SK-N-SH treated with all-trans-retinoic acid at 6 μM for 48 hours (cell line): ENCODE measurements around the gene ZNF469.

Source experiments
- ATAC-seq: fragments of 200-7000 bp; cut with Tn5 transposase; 3 replicates; pipeline ENCODE4 v1.9.1; 2020; ENCODE audit warnings: mild to moderate bottlenecking, moderate library complexity
- ARNTL ChIP-seq: fragments of 450-650 bp; formaldehyde crosslinking; IDR thresholded peaks from 2 replicates; pipeline ENCODE4 v1.5.0; 2020; ENCODE audit warnings: low read depth, mild to moderate bottlenecking, moderate library complexity, borderline replicate concordance
- BACH2 ChIP-seq: fragments of 250-450 bp; sonication (Bioruptor Pico); IDR thresholded peaks from 2 replicates; pipeline ENCODE4 v1.9.0; 2021; ENCODE audit warnings: mild to moderate bottlenecking, borderline replicate concordance
- CREB5 ChIP-seq: fragments of 250-450 bp; sonication (Bioruptor Pico); IDR thresholded peaks from 2 replicates; pipeline ENCODE4 v1.5.1; 2020; ENCODE audit warnings: low read depth, mild to moderate bottlenecking, moderate library complexity
- CSDC2 ChIP-seq: fragments of 250-450 bp; sonication (Bioruptor Pico); IDR thresholded peaks from 2 replicates; pipeline ENCODE4 v1.5.0; 2020; ENCODE audit warnings: mild to moderate bottlenecking, moderate library complexity
- ESRRG ChIP-seq: fragments of 250-450 bp; sonication (Bioruptor Pico); IDR thresholded peaks from 2 replicates; pipeline ENCODE4 v1.6.1; 2021; ENCODE audit warnings: mild to moderate bottlenecking
- ISL1 ChIP-seq: fragments of 250-450 bp; sonication (Bioruptor Pico); IDR thresholded peaks from 2 replicates; pipeline ENCODE4 v2.1.2; 2022; ENCODE audit warnings: mild to moderate bottlenecking, moderate library complexity
- OSR1 ChIP-seq: fragments of 250-450 bp; sonication (Bioruptor Pico); IDR thresholded peaks from 2 replicates; pipeline ENCODE4 v1.8.0; 2022; ENCODE audit warnings: moderate library complexity, mild to moderate bottlenecking, inconsistent platforms
- PPARA ChIP-seq: fragments of 250-450 bp; sonication (Bioruptor Pico); IDR thresholded peaks from 2 replicates; pipeline ENCODE4 v1.5.0; 2020; ENCODE audit warnings: mild to moderate bottlenecking, borderline replicate concordance
- RARB ChIP-seq: fragments of 250-450 bp; sonication (Bioruptor Pico); IDR thresholded peaks from 2 replicates; pipeline ENCODE4 v1.8.0; 2021; ENCODE audit warnings: mild to moderate bottlenecking, moderate library complexity
- SNAI2 ChIP-seq: fragments of 250-450 bp; sonication (Bioruptor Pico); IDR thresholded peaks from 2 replicates; pipeline ENCODE4 v1.5.0; 2020; ENCODE audit warnings: mild to moderate bottlenecking, moderate library complexity
- TCF4 ChIP-seq: fragments of 250-450 bp; sonication (Bioruptor Pico); IDR thresholded peaks from 2 replicates; pipeline ENCODE4 v1.8.0; 2021; ENCODE audit warnings: mild to moderate bottlenecking, moderate library complexity, borderline replicate concordance
- TOX ChIP-seq: fragments of 250-450 bp; sonication (Bioruptor Pico); IDR thresholded peaks from 2 replicates; pipeline ENCODE4 v1.8.0; 2021; ENCODE audit warnings: mild to moderate bottlenecking, moderate library complexity, borderline replicate concordance
- TSHZ2 ChIP-seq: fragments of 250-450 bp; sonication (Bioruptor Pico); IDR thresholded peaks from 2 replicates; pipeline ENCODE4 v1.5.0; 2020; ENCODE audit warnings: mild to moderate bottlenecking, moderate library complexity
- ZC3H10 ChIP-seq: fragments of 250-450 bp; sonication (Bioruptor Pico); IDR thresholded peaks from 2 replicates; pipeline ENCODE4 v1.5.1; 2021; ENCODE audit warnings: mild to moderate bottlenecking, moderate library complexity
- ZFP3 ChIP-seq: fragments of 250-450 bp; sonication (Bioruptor Pico); IDR thresholded peaks from 2 replicates; pipeline ENCODE4 v1.5.0; 2020; ENCODE audit warnings: mild to moderate bottlenecking, moderate library complexity
- ZNF565 ChIP-seq: fragments of 450-650 bp; formaldehyde crosslinking; conservative IDR thresholded peaks from 2 replicates; pipeline ENCODE4 v1.5.0; 2020; ENCODE audit warnings: low read depth, mild to moderate bottlenecking, moderate library complexity
- ZNF70 ChIP-seq: fragments of 450-650 bp; formaldehyde crosslinking; IDR thresholded peaks from 2 replicates; pipeline ENCODE4 v1.5.0; 2020; ENCODE audit warnings: mild to moderate bottlenecking, moderate library complexity
- ZNF8 ChIP-seq: fragments of 450-650 bp; formaldehyde crosslinking; IDR thresholded peaks from 2 replicates; pipeline ENCODE4 v1.5.0; 2020; ENCODE audit warnings: mild to moderate bottlenecking, moderate library complexity
- TF ChIP-seq, protein P1 (sequence below): fragments of 250-450 bp; sonication (Bioruptor Pico); IDR thresholded peaks from 2 replicates; pipeline ENCODE4 v1.8.0; 2021; ENCODE audit warnings: low read depth, mild to moderate bottlenecking, moderate library complexity, borderline replicate concordance
- TF ChIP-seq, protein P2 (sequence below): fragments of 250-450 bp; sonication (Bioruptor Pico); IDR thresholded peaks from 2 replicates; pipeline ENCODE4 v1.8.0; 2020; ENCODE audit warnings: mild to moderate bottlenecking, moderate library complexity, borderline replicate concordance
- TF ChIP-seq, protein P3 (sequence below): fragments of 250-450 bp; sonication (Bioruptor Pico); IDR thresholded peaks from 2 replicates; pipeline ENCODE4 v1.5.1; 2021; ENCODE audit warnings: mild to moderate bottlenecking, moderate library complexity

ZNF469 gene

DNA sequence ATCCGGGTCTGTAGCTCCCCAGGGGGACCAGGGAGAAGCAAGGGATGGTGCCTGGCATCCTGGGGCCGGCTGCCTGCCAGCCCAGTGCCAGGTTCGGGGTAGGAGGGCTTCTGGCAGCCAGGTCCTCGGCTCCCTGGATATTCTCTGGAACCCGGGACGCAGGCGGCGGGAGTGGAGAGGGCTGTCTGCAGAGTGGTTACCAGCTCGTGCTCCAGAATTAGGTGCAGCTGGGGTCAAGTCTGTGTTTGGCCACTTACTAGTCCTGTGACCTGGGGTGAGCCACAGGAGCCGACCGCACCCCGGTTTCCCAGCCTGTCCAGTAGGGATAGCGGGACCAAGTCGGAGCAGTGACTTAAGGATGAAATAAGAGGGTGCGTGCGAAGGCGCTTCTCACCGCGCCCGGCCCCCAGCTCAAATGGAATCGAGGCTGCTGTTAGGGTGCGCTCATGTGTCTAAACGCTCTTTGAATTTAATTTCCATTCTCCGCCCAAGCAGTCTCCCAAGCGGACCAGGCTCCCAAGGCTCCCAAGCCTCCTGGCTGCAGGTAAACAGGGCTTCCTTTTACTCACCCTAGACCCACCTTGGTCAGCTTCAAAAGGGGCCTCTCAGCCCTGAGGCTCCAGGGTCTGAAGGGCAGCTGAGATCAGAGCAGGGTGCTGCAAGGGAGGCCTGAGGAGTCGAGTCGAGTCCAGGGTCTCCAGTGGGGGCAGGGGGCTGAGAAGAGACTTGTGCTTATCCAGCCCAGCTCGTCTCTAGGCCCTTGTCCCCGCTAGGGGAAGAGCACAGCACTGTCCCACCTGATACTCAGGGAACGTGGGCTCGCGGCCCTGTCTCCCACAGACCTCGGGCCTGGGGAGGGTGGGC is 28.3 kb upstream of the ZNF469 start:
- TF ChIP-seq TOX (CRISPR knock-in tag): no peak
- no peak for TF ChIP-seq TSHZ2
- no peak for TF ChIP-seq ZNF70 (CRISPR knock-in tag)
- no peak for TF ChIP-seq ARNTL (CRISPR knock-in tag)
- no peak for TF ChIP-seq SNAI2 (CRISPR knock-in tag)
- no peak for TF ChIP-seq ZNF8 (CRISPR knock-in tag)
- no peak for TF ChIP-seq ESRRG (CRISPR knock-in tag)
- no peak for TF ChIP-seq TCF4 (CRISPR knock-in tag)
- no peak for TF ChIP-seq ZNF565
- TF ChIP-seq, protein P1, sequence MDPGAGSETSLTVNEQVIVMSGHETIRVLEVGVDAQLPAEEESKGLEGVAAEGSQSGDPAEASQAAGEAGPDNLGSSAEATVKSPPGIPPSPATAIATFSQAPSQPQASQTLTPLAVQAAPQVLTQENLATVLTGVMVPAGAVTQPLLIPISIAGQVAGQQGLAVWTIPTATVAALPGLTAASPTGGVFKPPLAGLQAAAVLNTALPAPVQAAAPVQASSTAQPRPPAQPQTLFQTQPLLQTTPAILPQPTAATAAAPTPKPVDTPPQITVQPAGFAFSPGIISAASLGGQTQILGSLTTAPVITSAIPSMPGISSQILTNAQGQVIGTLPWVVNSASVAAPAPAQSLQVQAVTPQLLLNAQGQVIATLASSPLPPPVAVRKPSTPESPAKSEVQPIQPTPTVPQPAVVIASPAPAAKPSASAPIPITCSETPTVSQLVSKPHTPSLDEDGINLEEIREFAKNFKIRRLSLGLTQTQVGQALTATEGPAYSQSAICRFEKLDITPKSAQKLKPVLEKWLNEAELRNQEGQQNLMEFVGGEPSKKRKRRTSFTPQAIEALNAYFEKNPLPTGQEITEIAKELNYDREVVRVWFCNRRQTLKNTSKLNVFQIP (CRISPR knock-in tag): no peak
- TF ChIP-seq CSDC2 (CRISPR knock-in tag): no peak
- no peak for TF ChIP-seq ZC3H10
- TF ChIP-seq OSR1 (CRISPR knock-in tag): no peak
- TF ChIP-seq CREB5 (CRISPR knock-in tag): no peak
- no peak for ATAC-seq

DNA sequence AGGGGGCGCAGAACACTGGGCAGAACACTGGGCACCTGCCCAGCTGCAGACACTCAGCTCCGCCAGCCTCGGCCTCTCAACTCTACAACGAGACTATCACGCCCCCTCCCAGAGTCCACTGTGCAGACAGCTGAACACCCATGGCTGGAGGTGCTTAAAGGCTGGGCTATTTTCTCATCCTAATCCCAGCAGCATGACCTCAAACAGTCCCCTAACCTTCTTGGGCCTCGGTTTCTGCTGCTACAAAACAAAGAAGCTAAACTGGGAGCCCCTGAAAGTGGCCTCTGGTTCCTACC is 27.7 kb upstream of the ZNF469 start:
- no peak for ATAC-seq
- TF ChIP-seq ARNTL (CRISPR knock-in tag) (no peak), TSHZ2 (no peak), ISL1 (CRISPR knock-in tag) (no peak), CSDC2 (CRISPR knock-in tag) (no peak), BACH2 (CRISPR knock-in tag) (no peak), ESRRG (CRISPR knock-in tag) (no peak), ZC3H10 (no peak), RARB (CRISPR knock-in tag) (no peak), TOX (CRISPR knock-in tag) (no peak), TCF4 (CRISPR knock-in tag) (no peak), ZNF565 (no peak), PPARA (CRISPR knock-in tag) (no peak), ZFP3 (CRISPR knock-in tag) (no peak), SNAI2 (CRISPR knock-in tag) (no peak), OSR1 (CRISPR knock-in tag) (no peak)
- TF ChIP-seq, protein P1 (CRISPR knock-in tag): no peak
- TF ChIP-seq, protein P2, sequence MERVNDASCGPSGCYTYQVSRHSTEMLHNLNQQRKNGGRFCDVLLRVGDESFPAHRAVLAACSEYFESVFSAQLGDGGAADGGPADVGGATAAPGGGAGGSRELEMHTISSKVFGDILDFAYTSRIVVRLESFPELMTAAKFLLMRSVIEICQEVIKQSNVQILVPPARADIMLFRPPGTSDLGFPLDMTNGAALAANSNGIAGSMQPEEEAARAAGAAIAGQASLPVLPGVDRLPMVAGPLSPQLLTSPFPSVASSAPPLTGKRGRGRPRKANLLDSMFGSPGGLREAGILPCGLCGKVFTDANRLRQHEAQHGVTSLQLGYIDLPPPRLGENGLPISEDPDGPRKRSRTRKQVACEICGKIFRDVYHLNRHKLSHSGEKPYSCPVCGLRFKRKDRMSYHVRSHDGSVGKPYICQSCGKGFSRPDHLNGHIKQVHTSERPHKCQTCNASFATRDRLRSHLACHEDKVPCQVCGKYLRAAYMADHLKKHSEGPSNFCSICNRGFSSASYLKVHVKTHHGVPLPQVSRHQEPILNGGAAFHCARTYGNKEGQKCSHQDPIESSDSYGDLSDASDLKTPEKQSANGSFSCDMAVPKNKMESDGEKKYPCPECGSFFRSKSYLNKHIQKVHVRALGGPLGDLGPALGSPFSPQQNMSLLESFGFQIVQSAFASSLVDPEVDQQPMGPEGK (CRISPR knock-in tag): no peak
- TF ChIP-seq, protein P3, sequence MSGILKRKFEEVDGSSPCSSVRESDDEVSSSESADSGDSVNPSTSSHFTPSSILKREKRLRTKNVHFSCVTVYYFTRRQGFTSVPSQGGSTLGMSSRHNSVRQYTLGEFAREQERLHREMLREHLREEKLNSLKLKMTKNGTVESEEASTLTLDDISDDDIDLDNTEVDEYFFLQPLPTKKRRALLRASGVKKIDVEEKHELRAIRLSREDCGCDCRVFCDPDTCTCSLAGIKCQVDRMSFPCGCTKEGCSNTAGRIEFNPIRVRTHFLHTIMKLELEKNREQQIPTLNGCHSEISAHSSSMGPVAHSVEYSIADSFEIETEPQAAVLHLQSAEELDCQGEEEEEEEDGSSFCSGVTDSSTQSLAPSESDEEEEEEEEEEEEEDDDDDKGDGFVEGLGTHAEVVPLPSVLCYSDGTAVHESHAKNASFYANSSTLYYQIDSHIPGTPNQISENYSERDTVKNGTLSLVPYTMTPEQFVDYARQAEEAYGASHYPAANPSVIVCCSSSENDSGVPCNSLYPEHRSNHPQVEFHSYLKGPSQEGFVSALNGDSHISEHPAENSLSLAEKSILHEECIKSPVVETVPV (CRISPR knock-in tag): no peak
